H1 (cell line): Measurements from ENCODE around the gene LEKR1.

Experiments used
- POLR2A ChIP-seq, 2 experiments: IDR thresholded peaks; 1 replicate in 1 of 2; 2 replicates in 1 of 2; pipeline ENCODE4 v1.6.1; 2011; ENCODE audit warnings: low read depth in 2 of 2, low read length in 2 of 2, mild to moderate bottlenecking in 2 of 2; ENCODE audit errors: control extremely low read depth in 1 of 2
- POLR2AphosphoS5 ChIP-seq: IDR thresholded peaks from 2 replicates; pipeline ENCODE4 v1.6.1; 2011; ENCODE audit warnings: low read depth, low read length
- SUZ12 ChIP-seq: fragments of 200-600 bp; sonication (generic); IDR thresholded peaks from 2 replicates; pipeline ENCODE4 v1.6.1; 2012; ENCODE audit warnings: mild to moderate bottlenecking, inconsistent platforms, low read length, moderate library complexity, mixed read lengths

- TF ChIP-seq POLR2AphosphoS5, result no peak
- TF ChIP-seq POLR2A (IDR thresholded peaks at IDR 0.05; ENCODE audit: control extremely low read depth in 1 of 2, low read depth in 2 of 2, low read length in 2 of 2), result no peak
- TF ChIP-seq SUZ12, result no peak
Measured at GRCh38 chr3:157045238-157045850, 219.2 kb downstream of the LEKR1 start.
